GM11168 (cell line): Measurements from ENCODE around the gene GFOD1.

Experiments used
- in situ Hi-C: fragments of 300-500 bp; cut with MboI; formaldehyde crosslinking; loops from one replicate; pipeline ENCODE4 v1.12.0; 2022; ENCODE audit warnings: low sequenced_read_pairs; ENCODE audit not compliant: unreplicated experiment

The GFOD1 gene

GRCh38 chr6:13367396-13367795, 120.0 kb downstream of the GFOD1 start:
- in situ Hi-C loops = no loop called here

- in situ Hi-C loops = no loop called here
Observed at GRCh38 chr6:13365320-13365719, 122.1 kb downstream of the GFOD1 start.

- in situ Hi-C loops = no loop called here
Observed at GRCh38 chr6:13364842-13365241, 122.6 kb downstream of the GFOD1 start.

GRCh38 chr6:13362412-13362811, 125.0 kb downstream of the GFOD1 start:
- in situ Hi-C loops = no loop called here

GRCh38 chr6:13360671-13361540, 126.5 kb downstream of the GFOD1 start:
- in situ Hi-C loops = no loop called here

GRCh38 chr6:13359287-13359686, 128.1 kb downstream of the GFOD1 start:
- in situ Hi-C loops = loop anchor here (10.0 kb wide), 1 partner anchor 66 kb away; no protein-coding TSS in a partner anchor

- in situ Hi-C loops = loop anchor here (10.0 kb wide), 1 partner anchor 66 kb away; no protein-coding TSS in a partner anchor
Observed at GRCh38 chr6:13358511-13358910, 128.9 kb downstream of the GFOD1 start.

- in situ Hi-C loops = loop anchor here (10.0 kb wide), 1 partner anchor 67 kb away; no protein-coding TSS in a partner anchor
Observed at GRCh38 chr6:13357551-13358075, 129.8 kb downstream of the GFOD1 start.

- in situ Hi-C loops = loop anchor here (10.0 kb wide), 1 partner anchor 69 kb away; no protein-coding TSS in a partner anchor
Observed at GRCh38 chr6:13355999-13356785, 131.2 kb downstream of the GFOD1 start.

- in situ Hi-C loops = loop anchor here (10.0 kb wide), 1 partner anchor 70 kb away; no protein-coding TSS in a partner anchor
Observed at GRCh38 chr6:13355043-13355945, 132.1 kb downstream of the GFOD1 start.

GRCh38 chr6:13354331-13355042, 132.9 kb downstream of the GFOD1 start:
- in situ Hi-C loops = loop anchor here (10.0 kb wide), 1 partner anchor 70 kb away; no protein-coding TSS in a partner anchor

- in situ Hi-C loops = loop anchor here (10.0 kb wide), 1 partner anchor 73 kb away; no protein-coding TSS in a partner anchor
Observed at GRCh38 chr6:13352165-13352564, 135.2 kb downstream of the GFOD1 start.

- in situ Hi-C loops = loop anchor here (10.0 kb wide), 1 partner anchor 74 kb away; no protein-coding TSS in a partner anchor
Observed at GRCh38 chr6:13351271-13351670, 136.1 kb downstream of the GFOD1 start.

- in situ Hi-C loops = loop anchor here (10.0 kb wide), 1 partner anchor 75 kb away; no protein-coding TSS in a partner anchor
Observed at GRCh38 chr6:13349811-13350506, 137.4 kb downstream of the GFOD1 start.

GRCh38 chr6:13348334-13349113, 138.9 kb downstream of the GFOD1 start:
- in situ Hi-C loops = no loop called here

GRCh38 chr6:13346245-13346644, 141.2 kb downstream of the GFOD1 start:
- in situ Hi-C loops = no loop called here

GRCh38 chr6:13342414-13343019, 144.9 kb downstream of the GFOD1 start:
- in situ Hi-C loops = loop anchor here (5.0 kb wide), 1 partner anchor 190 kb away; no protein-coding TSS in a partner anchor
